Activated CD4-positive, alpha-beta memory T cell treated with anti-CD3 and anti-CD28 coated beads for 36 hours (primary cell): ENCODE measurements around the gene OTOG. TPM values are rescaled to one million over a fixed set of nuclear protein-coding genes. Genes with fewer than 3 reads are reported as not detected.

Experiments
- CTCF ChIA-PET: fragments of 350-600 bp; sonication (Branson Sonifier 250); formaldehyde crosslinking; loops from one replicate; lab custom pipeline; 2021; ENCODE audit warnings: antibody characterized with exemption, inconsistent platforms; lab: Charles Lee
- POLR2A ChIA-PET: fragments of 350-600 bp; sonication (Branson Sonifier 250); formaldehyde crosslinking; loops from one replicate; lab custom pipeline; 2021; ENCODE audit warnings: antibody characterized with exemption; lab: Charles Lee
- DNase-seq: peaks from one replicate; pipeline ENCODE4 v3.0.0-alpha.2; 2020
- H3K27ac Mint-ChIP-seq: one replicate; pipeline ENCODE4 v1.8.0; 2021; ENCODE audit warnings: mixed read lengths
- H3K27me3 Mint-ChIP-seq: one replicate; pipeline ENCODE4 v1.8.0; 2021; ENCODE audit warnings: mixed read lengths
- H3K36me3 Mint-ChIP-seq: one replicate; pipeline ENCODE4 v1.8.0; 2021; ENCODE audit warnings: mixed read lengths
- H3K4me1 Mint-ChIP-seq: one replicate; pipeline ENCODE4 v1.8.0; 2021; ENCODE audit warnings: low read depth, mixed read lengths
- H3K4me3 Mint-ChIP-seq: one replicate; pipeline ENCODE4 v1.8.0; 2021; ENCODE audit warnings: mild to moderate bottlenecking, mixed read lengths
- H3K9me3 Mint-ChIP-seq: one replicate; pipeline ENCODE4 v1.8.0; 2021; ENCODE audit warnings: mixed read lengths
- intact Hi-C: fragments of 100-400 bp; cut with micrococcal nuclease; formaldehyde crosslinking; loops from one replicate; pipeline ENCODE4 v1.15.1; 2023
- total RNA-seq, 2 experiments: library from RNA; stranded (reverse); gene quantifications; one replicate each; pipeline ENCODE4 v1.2.3, GENCODE V29; 2021

Gene OTOG
- total RNA-seq, 2 experiments from 2014 or later, result not detected

DNA sequence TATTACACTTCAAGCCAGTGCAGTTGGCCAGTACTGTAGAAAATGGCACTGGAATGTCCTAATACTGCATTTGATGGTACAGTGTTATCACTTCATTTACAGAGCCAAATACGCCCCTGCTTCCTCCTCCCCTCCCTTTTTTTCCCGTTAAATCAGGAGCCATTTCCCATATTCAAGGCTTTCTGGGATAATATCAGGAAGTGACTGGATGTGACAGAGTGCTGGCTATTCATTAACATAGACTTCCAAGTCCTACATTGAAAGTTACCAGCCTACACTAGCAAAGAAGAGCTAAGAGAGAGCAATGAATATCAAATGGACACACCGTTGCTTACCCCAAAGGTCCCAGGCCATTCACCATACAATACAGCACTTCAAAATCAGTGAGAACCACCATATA lies 38.3 kb upstream of the OTOG start:
- no peak overlapping the region for H3K4me3 Mint-ChIP-seq
- no peak overlapping the region for H3K27ac Mint-ChIP-seq
- intact Hi-C loops, result loop anchor here (10.0 kb wide), 2 partner anchors 574 to 724 kb away; no protein-coding TSS in a partner anchor
- no peaks in the 10 kb centered on the region for H3K4me1 Mint-ChIP-seq
- H3K27me3 Mint-ChIP-seq, result peaks cover 12% of the 10 kb centered on the region
- no peaks in the 10 kb centered on the region for H3K9me3 Mint-ChIP-seq
- CTCF ChIA-PET, result interaction anchor here (1.1 to 8.0 kb wide), 4 partner anchors 19 to 279 kb away, joined by 3 to 103 read pairs (median 9); no protein-coding TSS in a partner anchor
- POLR2A ChIA-PET, result no interaction called here
- DNase-seq, result no peak
- H3K36me3 Mint-ChIP-seq, result no peaks in the 10 kb centered on the region

GRCh38 chr11:17510507-17511206 lies 36.4 kb upstream of the OTOG start:
- H3K27ac Mint-ChIP-seq, result no peak overlapping the region
- H3K4me3 Mint-ChIP-seq, result no peak overlapping the region
- CTCF ChIA-PET, result interaction anchor here (1.2 to 1.3 kb wide), 2 partner anchors 17 to 18 kb away, joined by 3 read pairs; no protein-coding TSS in a partner anchor
- no peaks in the 10 kb centered on the region for H3K9me3 Mint-ChIP-seq
- H3K4me1 Mint-ChIP-seq, result no peaks in the 10 kb centered on the region
- peaks cover 11% of the 10 kb centered on the region for H3K27me3 Mint-ChIP-seq
- POLR2A ChIA-PET, result no interaction called here
- no peak for DNase-seq
- intact Hi-C loops, result no loop called here
- H3K36me3 Mint-ChIP-seq, result no peaks in the 10 kb centered on the region

- CTCF ChIA-PET, result interaction anchor here (1.3 to 3.3 kb wide), 3 partner anchors 16 to 281 kb away, joined by 3 to 12 read pairs (median 3); no protein-coding TSS in a partner anchor
- Mint-ChIP-seq H3K27me3 (peaks cover 9% of the 10 kb centered on the region), H3K4me1 (no peaks in the 10 kb centered on the region), H3K27ac (no peak overlapping the region), H3K9me3 (no peaks in the 10 kb centered on the region), H3K36me3 (no peaks in the 10 kb centered on the region), H3K4me3 (no peak overlapping the region)
- POLR2A ChIA-PET, result no interaction called here
- intact Hi-C loops, result no loop called here
- DNase-seq, result no peak
These were observed 35.5 kb upstream of the OTOG start for GRCh38 chr11:17511571-17511970.

DNA sequence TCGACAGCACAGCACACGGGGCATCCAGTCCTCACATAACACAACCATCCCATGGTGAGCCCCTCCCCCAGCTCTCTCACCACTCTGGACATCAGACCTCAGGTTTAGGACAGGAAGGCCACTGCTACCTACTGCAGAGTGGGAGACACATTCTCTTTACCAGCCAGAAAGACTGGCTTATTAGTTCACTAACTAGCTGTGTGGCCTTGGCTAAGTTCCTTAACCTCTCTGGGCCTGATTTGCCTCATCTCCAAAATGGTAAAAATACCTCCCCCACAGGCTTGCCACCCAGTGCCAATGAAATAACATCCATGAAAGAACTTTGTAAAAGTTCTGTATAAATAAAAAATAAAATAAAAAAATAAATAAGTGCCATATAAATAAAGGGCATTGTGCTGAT lies 35.0 kb upstream of the OTOG start:
- Mint-ChIP-seq H3K27me3 (peaks cover 10% of the 10 kb centered on the region), H3K4me1 (no peaks in the 10 kb centered on the region), H3K9me3 (no peaks in the 10 kb centered on the region), H3K27ac (no peak overlapping the region), H3K4me3 (no peak overlapping the region), H3K36me3 (no peaks in the 10 kb centered on the region)
- POLR2A ChIA-PET, result no interaction called here
- CTCF ChIA-PET, result interaction anchor here (1.3 to 3.3 kb wide), 3 partner anchors 16 to 282 kb away, joined by 3 to 12 read pairs (median 3); no protein-coding TSS in a partner anchor
- intact Hi-C loops, result no loop called here
- no peak for DNase-seq

DNA sequence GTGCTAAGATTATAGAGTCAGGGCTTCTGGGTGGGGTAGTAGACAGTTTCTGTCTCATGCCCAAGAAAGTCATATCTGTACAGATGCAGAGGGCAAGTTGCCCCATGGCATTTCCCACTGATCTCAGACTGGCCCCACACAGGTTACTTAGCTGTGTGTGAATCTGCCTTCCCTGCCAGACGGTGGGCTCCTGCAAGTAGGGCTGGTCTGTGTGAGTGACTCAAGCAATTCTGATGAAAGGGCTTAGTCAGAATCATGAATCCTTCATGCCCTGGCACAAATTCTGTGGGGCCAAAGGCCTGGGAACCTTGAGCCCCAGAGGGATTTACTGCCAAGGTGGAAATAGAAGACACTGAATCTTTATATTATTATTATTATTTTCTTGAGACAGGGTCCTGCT lies 33.2 kb upstream of the OTOG start:
- ChIA-PET POLR2A (no interaction called here), CTCF (interaction anchor here (0.7 to 3.3 kb wide), 7 partner anchors 14 to 663 kb away, joined by 3 to 12 read pairs (median 3); no protein-coding TSS in a partner anchor)
- Mint-ChIP-seq H3K9me3 (no peaks in the 10 kb centered on the region), H3K4me3 (no peak overlapping the region), H3K36me3 (no peaks in the 10 kb centered on the region), H3K27ac (no peak overlapping the region), H3K27me3 (peaks cover 11% of the 10 kb centered on the region), H3K4me1 (no peaks in the 10 kb centered on the region)
- intact Hi-C loops, result no loop called here
- DNase-seq, result peak; percentile 24

- Mint-ChIP-seq H3K4me1 (no peaks in the 10 kb centered on the region), H3K27me3 (peaks cover 8% of the 10 kb centered on the region), H3K4me3 (no peak overlapping the region), H3K36me3 (no peaks in the 10 kb centered on the region), H3K27ac (no peak overlapping the region), H3K9me3 (no peaks in the 10 kb centered on the region)
- ChIA-PET CTCF (interaction anchor here (0.8 to 3.3 kb wide), 6 partner anchors 10 to 452 kb away, joined by 3 to 12 read pairs (median 4); no protein-coding TSS in a partner anchor), POLR2A (no interaction called here)
- intact Hi-C loops, result no loop called here
- DNase-seq, result no peak
These were observed 32.6 kb upstream of the OTOG start for GRCh38 chr11:17514476-17514875.

- POLR2A ChIA-PET, result no interaction called here
These were observed 31.4 kb upstream of the OTOG start for GRCh38 chr11:17515443-17516176.

DNA sequence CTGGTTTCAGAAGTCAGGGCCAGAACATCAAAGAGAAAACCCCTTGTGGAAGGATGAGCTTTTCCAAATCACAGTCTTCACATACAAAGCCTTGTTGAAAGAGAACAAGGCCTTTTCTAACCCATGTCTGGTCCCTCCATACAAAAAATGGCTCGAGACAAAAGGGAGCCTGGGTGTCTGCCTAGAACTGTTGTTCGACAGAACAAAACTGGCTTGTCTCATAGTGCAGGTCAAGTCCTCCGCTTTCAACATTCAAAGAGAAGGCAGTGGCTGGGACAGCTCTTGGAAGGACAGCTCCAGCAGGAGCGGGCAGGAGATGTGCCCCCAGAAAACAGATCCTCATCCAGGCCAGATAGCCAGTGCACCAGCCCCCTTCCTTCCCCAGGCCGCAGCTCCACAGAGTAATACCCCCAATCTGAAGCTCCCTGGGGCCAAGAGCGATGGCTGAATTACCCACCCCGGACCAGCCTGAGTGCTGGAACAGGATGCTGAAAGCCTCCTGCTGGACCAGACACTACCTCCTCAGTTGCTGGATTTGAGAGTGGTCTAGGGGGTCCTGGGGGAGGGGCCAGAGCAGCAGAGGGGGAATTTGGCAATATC lies 30.4 kb upstream of the OTOG start:
- CTCF ChIA-PET, result interaction anchor here (2.7 kb wide), 1 partner anchor 11 kb away, joined by 11 read pairs; no protein-coding TSS in a partner anchor

More at GRCh38 chr11:17515443-17516176, 31.4 kb upstream of the OTOG start:
- DNase-seq, result no peak
- no peaks in the 10 kb centered on the region for H3K4me1 Mint-ChIP-seq
- no peak overlapping the region for H3K27ac Mint-ChIP-seq
- CTCF ChIA-PET, result no interaction called here
- H3K36me3 Mint-ChIP-seq, result no peaks in the 10 kb centered on the region
- intact Hi-C loops, result no loop called here
- no peak overlapping the region for H3K4me3 Mint-ChIP-seq
- peaks cover 8% of the 10 kb centered on the region for H3K27me3 Mint-ChIP-seq
- no peaks in the 10 kb centered on the region for H3K9me3 Mint-ChIP-seq

DNA sequence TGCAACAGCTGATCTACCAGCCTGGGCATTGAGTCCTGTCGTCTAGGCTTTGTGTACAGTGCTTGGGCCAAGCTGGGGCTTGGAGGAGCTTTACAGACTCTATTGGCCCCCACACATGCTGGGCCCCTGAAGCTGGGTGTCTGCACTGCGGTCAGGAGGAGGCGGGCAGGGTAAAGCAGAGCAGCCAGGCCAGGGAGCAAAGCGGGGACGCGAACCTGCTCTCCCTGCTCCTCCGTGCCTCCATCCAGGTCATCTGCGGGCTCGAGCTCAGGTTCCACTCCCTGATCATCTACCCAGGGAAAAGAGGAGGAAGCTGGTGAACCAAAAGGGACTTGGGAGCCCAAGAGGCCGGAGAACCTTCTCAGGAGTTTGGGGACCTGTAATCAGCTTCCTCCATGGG lies 29.9 kb upstream of the OTOG start:
- Mint-ChIP-seq H3K27ac (no peak overlapping the region), H3K4me3 (no peak overlapping the region), H3K36me3 (no peaks in the 10 kb centered on the region), H3K9me3 (no peaks in the 10 kb centered on the region), H3K4me1 (no peaks in the 10 kb centered on the region), H3K27me3 (peaks cover 8% of the 10 kb centered on the region)
- no peak for DNase-seq
- ChIA-PET CTCF (interaction anchor here (2.7 kb wide), 1 partner anchor 11 kb away, joined by 11 read pairs; no protein-coding TSS in a partner anchor), POLR2A (no interaction called here)
- intact Hi-C loops, result no loop called here

More for the DNA sequence above, 30.4 kb upstream of the OTOG start:
- Mint-ChIP-seq H3K9me3 (no peaks in the 10 kb centered on the region), H3K27ac (no peak overlapping the region), H3K4me3 (no peak overlapping the region), H3K27me3 (peaks cover 8% of the 10 kb centered on the region), H3K36me3 (no peaks in the 10 kb centered on the region), H3K4me1 (no peaks in the 10 kb centered on the region)
- POLR2A ChIA-PET, result no interaction called here
- intact Hi-C loops, result no loop called here
- DNase-seq, result no peak

GRCh38 chr11:17518366-17518765 lies 28.7 kb upstream of the OTOG start:
- peaks cover 3% of the 10 kb centered on the region for H3K27me3 Mint-ChIP-seq
- no peak for DNase-seq
- no peaks in the 10 kb centered on the region for H3K4me1 Mint-ChIP-seq
- intact Hi-C loops, result no loop called here
- POLR2A ChIA-PET, result no interaction called here
- CTCF ChIA-PET, result interaction anchor here (2.4 to 2.7 kb wide), 2 partner anchors 9 to 134 kb away, joined by 6 to 11 read pairs; no protein-coding TSS in a partner anchor
- no peaks in the 10 kb centered on the region for H3K36me3 Mint-ChIP-seq
- H3K9me3 Mint-ChIP-seq, result no peaks in the 10 kb centered on the region
- H3K27ac Mint-ChIP-seq, result no peak overlapping the region
- H3K4me3 Mint-ChIP-seq, result no peak overlapping the region

GRCh38 chr11:17519061-17519885 lies 27.8 kb upstream of the OTOG start:
- Mint-ChIP-seq H3K27me3 (peaks cover 3% of the 10 kb centered on the region), H3K4me1 (no peaks in the 10 kb centered on the region), H3K36me3 (no peaks in the 10 kb centered on the region), H3K9me3 (no peaks in the 10 kb centered on the region), H3K4me3 (no peak overlapping the region), H3K27ac (no peak overlapping the region)
- DNase-seq, result no peak
- CTCF ChIA-PET, result interaction anchor here (1.3 to 2.4 kb wide), 3 partner anchors 9 to 135 kb away, joined by 4 to 12 read pairs (median 6); no protein-coding TSS in a partner anchor
- intact Hi-C loops, result no loop called here
- POLR2A ChIA-PET, result no interaction called here
